HG03064 (cell line): ENCODE results near the gene FHL3.
"Not testable (repeated sequence)": the region's sequence is repeated elsewhere in the genome, so short reads cannot be mapped to it uniquely, and the experiment has no call there.

Experiments used
- ATAC-seq: cut with Tn5 transposase; IDR thresholded peaks from one replicate; pipeline ENCODE4 v1.9.1; 2021; ENCODE audit warnings: low read depth; ENCODE audit not compliant: unreplicated experiment

FHL3 gene

DNA sequence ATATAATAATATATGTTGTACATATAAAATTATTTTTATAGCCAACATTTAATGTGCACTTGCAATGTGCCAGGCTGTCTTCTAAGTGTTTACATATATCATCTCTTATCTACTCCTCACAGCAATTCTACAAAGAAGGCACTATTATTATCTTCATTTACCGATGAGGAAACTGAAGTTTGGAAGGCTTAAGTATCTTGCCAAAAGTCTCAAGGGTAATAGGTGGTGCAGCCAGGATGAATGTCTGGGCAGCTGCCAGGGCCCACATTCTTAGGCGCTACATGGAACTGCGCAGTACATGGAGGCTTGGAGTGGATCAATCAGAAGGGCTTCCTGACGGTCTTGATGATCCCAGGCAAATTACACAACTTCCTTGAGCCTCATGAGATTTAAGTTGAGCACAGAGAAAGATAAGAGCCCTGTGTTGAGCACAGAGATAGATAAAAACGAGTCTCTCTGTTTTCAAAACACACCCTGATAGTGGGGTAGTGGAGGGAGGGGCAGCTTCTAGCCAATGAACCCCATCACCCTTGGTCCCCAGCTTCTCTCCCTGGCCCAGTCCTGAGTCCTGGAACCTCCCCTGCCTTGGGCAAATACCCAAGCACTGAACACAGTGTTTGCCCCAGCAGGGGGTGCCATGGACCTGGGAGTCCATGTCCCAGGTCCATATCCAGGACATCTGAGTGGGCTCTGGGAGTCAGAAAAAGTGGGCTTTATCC lies 32.1 kb upstream of the FHL3 start:
- no peak for ATAC-seq

DNA sequence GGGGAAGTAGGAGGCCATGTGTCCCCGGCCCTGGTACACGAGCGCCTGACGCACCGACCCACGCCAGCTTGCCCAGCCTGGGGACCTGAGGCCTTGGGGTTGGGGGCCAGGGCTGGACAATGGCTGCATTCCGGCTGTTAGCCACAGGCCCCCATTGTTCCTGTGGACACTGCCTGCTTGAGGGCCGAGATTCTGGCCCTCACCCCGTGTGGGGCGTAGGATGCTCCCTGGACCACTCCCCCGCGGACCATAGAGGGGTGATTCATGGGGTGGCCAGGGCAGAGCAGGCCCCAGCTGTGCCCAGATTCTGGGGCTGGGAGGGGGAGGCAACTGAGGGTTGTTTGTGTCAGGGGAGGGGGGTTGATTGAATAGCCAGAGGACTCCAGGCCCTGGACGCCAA lies 29.6 kb upstream of the FHL3 start:
- no peak for ATAC-seq

DNA sequence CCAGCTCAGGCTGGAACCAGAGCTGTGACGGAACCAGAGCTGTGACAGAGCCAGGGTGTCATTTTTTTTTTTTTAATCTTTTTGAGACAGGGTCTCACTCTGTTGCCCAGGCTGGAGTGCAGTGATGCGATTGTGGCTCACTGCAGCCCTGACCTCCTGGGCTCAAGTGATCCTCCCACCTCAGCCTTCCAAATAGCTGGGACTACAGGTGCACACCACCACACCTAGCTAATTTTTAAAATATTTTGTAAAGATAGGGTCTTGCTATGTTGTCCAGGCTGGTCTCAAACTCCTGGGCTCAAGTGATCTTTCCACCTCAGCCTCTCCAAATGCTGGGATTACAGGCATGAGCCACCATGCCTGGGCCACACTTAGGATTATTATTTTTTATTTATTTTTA lies 27.7 kb upstream of the FHL3 start:
- ATAC-seq, result not testable (repeated sequence)

GRCh38 chr1:38031513-38031866 lies 26.2 kb upstream of the FHL3 start:
- ATAC-seq, result no peak

GRCh38 chr1:38030596-38031512 lies 25.5 kb upstream of the FHL3 start:
- no peak for ATAC-seq

GRCh38 chr1:38029685-38030511 lies 24.6 kb upstream of the FHL3 start:
- ATAC-seq, result no peak

DNA sequence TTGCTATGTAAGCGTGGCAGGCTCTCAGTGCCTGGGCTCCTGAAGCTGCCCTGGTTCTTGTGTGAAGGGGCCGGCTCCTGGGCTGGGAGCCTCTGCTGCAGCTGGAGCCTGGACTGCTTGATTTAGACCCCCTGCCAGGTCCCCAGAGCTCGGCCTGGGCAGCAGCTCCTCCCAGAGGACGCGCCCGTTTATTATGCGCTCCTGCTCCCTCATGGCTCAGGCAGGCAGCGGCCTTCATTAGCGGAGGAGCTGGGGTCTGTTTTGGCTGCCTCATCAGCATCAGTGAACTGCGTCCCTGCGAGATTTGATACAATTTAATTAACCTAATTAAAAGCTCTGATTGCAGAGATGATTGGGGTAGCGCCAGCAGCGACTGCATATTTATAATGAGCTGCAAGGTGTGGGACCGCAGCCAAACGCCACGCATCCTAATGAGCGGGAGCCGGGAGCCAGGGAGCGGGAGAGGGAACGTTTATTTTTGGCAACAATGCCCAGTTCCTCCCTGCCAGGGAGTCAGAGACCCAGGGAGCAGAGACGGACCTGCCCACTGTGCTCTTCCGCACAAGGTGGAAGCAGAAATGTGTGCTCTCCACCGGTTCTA lies 23.9 kb upstream of the FHL3 start:
- ATAC-seq, result no peak

DNA sequence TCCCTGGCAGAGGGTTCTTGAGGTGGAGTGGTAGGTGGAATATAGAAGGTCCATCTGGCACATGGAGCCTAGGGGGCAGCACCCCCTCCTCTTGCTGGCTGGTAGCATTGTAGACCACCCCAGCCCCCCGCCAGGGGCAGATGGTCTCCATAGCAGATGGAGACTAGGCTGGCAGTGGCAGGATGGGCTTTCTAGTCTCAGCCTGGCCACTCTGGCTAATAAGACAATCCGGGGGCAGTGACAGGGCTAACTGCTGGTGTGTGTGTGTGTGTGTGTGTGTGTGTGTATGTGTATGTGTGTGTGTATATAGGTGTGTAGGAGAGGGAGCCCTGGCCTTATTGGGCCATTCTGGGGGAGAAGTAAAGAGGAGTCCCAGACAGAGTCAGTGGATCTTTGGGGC lies 23.4 kb upstream of the FHL3 start:
- ATAC-seq, result no peak

GRCh38 chr1:38028105-38028591 lies 22.8 kb upstream of the FHL3 start:
- peak; percentile 60 for ATAC-seq

DNA sequence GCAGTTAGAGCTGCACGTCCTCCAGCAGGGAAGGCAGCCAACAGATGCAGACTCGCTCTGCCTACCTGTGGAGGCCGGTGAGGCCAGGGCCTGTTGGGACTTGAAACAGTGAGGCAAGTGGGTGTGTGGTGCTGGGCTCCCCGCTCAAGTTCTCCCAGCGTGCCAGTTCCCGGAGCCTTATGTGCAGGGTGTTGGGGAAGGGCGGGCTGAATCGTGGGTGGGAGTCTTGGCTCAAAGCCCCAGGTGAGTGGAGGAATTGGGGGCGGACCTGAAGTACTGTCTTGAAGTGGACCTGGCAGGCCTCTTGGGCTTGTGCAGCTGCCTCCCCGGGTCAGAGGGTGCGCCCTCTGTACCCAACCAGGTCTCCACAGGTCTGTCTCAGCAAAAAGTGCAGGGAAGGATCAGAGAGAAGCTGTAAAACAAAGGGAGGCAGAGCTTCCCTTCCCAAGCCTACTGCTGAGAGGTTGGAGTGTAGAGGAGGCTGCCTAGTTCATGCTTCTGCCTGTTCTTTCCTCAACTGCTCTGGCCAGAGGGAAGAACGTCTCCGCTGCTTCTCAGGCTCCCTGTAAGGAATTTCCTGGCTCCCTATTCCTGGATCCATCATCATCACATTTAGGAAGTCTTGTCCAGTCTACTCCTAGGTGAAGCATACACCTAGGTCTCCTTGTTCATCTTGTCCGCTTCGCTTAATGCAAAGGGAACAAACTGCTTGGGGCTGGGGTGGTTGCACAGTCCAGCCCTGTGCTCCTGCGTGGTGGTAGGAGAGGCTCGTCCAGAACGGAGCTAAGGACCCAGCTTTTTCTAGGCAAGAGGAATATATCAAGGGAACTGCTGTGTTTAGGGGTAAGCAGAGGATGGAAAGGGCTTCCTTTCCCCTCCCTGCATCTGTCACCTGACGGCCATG lies 22.1 kb upstream of the FHL3 start:
- ATAC-seq, result no peak

- ATAC-seq, result no peak
Measured at GRCh38 chr1:38026592-38027200, 21.4 kb upstream of the FHL3 start.

- ATAC-seq, result no peak
Measured at GRCh38 chr1:38025664-38026063, 20.4 kb upstream of the FHL3 start.

- ATAC-seq, result no peak
Measured at GRCh38 chr1:38025233-38025632, 19.9 kb upstream of the FHL3 start.

- no peak for ATAC-seq
Measured at GRCh38 chr1:38022810-38023209, 17.5 kb upstream of the FHL3 start.

- no peak for ATAC-seq
Measured at GRCh38 chr1:38021969-38022368, 16.7 kb upstream of the FHL3 start.

- ATAC-seq, result no peak
Measured at GRCh38 chr1:38020396-38020795, 15.1 kb upstream of the FHL3 start.

- no peak for ATAC-seq
Measured at GRCh38 chr1:38018864-38019343, 13.6 kb upstream of the FHL3 start.

- ATAC-seq, result no peak
Measured at GRCh38 chr1:38015978-38016725, 10.8 kb upstream of the FHL3 start.
